H1 (cell line): ENCODE data around the gene LOXL1. TPM values are rescaled to one million over a fixed set of nuclear protein-coding genes. Genes with fewer than 3 reads are reported as not detected.

ENCODE experiments used
- CREB1 ChIP-seq: IDR thresholded peaks from 2 replicates; pipeline ENCODE4 v1.6.1; 2012; ENCODE audit warnings: inconsistent platforms
- MAX ChIP-seq: IDR thresholded peaks from 2 replicates; pipeline ENCODE4 v1.6.1; 2012; ENCODE audit warnings: inconsistent platforms
- RAD21 ChIP-seq, 2 experiments: IDR thresholded peaks in 1 of 2; conservative IDR thresholded peaks in 1 of 2; 2 replicates each; pipeline ENCODE4 v1.6.1; 2011; ENCODE audit warnings: low read depth in 2 of 2, low read length in 2 of 2, improper control_type of control experiment in 1 of 2, inconsistent platforms in 1 of 2, mild to moderate bottlenecking in 1 of 2, moderate library complexity in 1 of 2
- TAF1 ChIP-seq: IDR thresholded peaks from 2 replicates; pipeline ENCODE4 v1.6.1; 2011; ENCODE audit warnings: mild to moderate bottlenecking, low read depth, low read length
- YY1 ChIP-seq: IDR thresholded peaks from 2 replicates; pipeline ENCODE4 v1.6.1; 2011; ENCODE audit warnings: low read depth, mild to moderate bottlenecking, low read length
- polyA plus RNA-seq, 7 experiments: library from polyadenylated mRNA; depleted of rRNA in 3 of 7; stranded (reverse) in 5 of 7; unstranded in 2 of 7; fragments of >200 nt in 5 of 7; fragments of 200-250 nt in 2 of 7; gene quantifications; 1 replicate in 5 of 7; 2 replicates in 1 of 7; 4 replicates in 1 of 7; pipeline versions ENCODE4 v1.2.1 to v1.2.3, GENCODE V29; 2011 to 2013; ENCODE audit warnings: missing spikeins in 2 of 7, mixed read lengths in 2 of 7
- total RNA-seq: library from RNA; stranded (reverse); fragmentation: NEBNext Ultra II Directional; extraction: Animal tissue kit (Norgen Biotek cat#: 25700); gene quantifications from 2 replicates; pipeline ENCODE4 v1.2.1, GENCODE V29; 2021
- TF ChIP-seq, protein P1 (sequence below), 3 experiments: IDR thresholded peaks; 1 replicate in 2 of 3; 2 replicates in 1 of 3; pipeline versions ENCODE4 v1.5.1 to v1.6.1; 2011; ENCODE audit warnings: low read length in 3 of 3, mild to moderate bottlenecking in 3 of 3, inconsistent platforms in 2 of 3, low read depth in 1 of 3, moderate library complexity in 1 of 3; ENCODE audit not compliant: insufficient read depth in 1 of 3; ENCODE audit errors: control extremely low read depth in 1 of 3

LOXL1 gene
- total and polyA plus RNA-seq, 2 of the 8 experiments (the other 6 are each of a cell fraction or from before 2014, with no cell fraction given): 8.1 to 14.4 TPM

- TF ChIP-seq RAD21 (IDR thresholded peaks at IDR 0.05 in 1 of 2, conservative IDR thresholded peaks at IDR 0.05 in 1 of 2; ENCODE audit: low read depth in 2 of 2, low read length in 2 of 2) (no peak), CREB1 (no peak), YY1 (no peak), TAF1 (no peak), MAX (no peak)
- TF ChIP-seq, protein P1, sequence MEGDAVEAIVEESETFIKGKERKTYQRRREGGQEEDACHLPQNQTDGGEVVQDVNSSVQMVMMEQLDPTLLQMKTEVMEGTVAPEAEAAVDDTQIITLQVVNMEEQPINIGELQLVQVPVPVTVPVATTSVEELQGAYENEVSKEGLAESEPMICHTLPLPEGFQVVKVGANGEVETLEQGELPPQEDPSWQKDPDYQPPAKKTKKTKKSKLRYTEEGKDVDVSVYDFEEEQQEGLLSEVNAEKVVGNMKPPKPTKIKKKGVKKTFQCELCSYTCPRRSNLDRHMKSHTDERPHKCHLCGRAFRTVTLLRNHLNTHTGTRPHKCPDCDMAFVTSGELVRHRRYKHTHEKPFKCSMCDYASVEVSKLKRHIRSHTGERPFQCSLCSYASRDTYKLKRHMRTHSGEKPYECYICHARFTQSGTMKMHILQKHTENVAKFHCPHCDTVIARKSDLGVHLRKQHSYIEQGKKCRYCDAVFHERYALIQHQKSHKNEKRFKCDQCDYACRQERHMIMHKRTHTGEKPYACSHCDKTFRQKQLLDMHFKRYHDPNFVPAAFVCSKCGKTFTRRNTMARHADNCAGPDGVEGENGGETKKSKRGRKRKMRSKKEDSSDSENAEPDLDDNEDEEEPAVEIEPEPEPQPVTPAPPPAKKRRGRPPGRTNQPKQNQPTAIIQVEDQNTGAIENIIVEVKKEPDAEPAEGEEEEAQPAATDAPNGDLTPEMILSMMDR (IDR thresholded peaks at IDR 0.05; ENCODE audit: control extremely low read depth in 1 of 3, insufficient read depth in 1 of 3, low read depth in 1 of 3, low read length in 3 of 3): no peak
- TF ChIP-seq, all 59 proteins: peak for 0
Observed at GRCh38 chr15:73956743-73957135, 30.5 kb downstream of the LOXL1 start (continued).
